H1 (cell line): Measurements from ENCODE around the gene KCTD2. TPM values are rescaled to one million over a fixed set of nuclear protein-coding genes. Genes with fewer than 3 reads are reported as not detected.

Experiments
- CEBPB ChIP-seq: IDR thresholded peaks from 2 replicates; pipeline ENCODE4 v1.6.1; 2012; ENCODE audit warnings: low read depth, low read length
- CTBP2 ChIP-seq: IDR thresholded peaks from 2 replicates; pipeline ENCODE4 v1.7.0; 2011; ENCODE audit warnings: borderline replicate concordance, mild to moderate bottlenecking, moderate library complexity, mixed read lengths, low read length; ENCODE audit not compliant: insufficient read depth, insufficient read length
- GABPA ChIP-seq: IDR thresholded peaks from 2 replicates; pipeline ENCODE4 v1.6.1; 2011; ENCODE audit warnings: mild to moderate bottlenecking, low read length, moderate library complexity, borderline replicate concordance; ENCODE audit not compliant: insufficient read depth
- JUN ChIP-seq: IDR thresholded peaks from 2 replicates; pipeline ENCODE4 v1.6.1; 2011; ENCODE audit warnings: low read depth, mild to moderate bottlenecking, improper control_type of control experiment, low read length
- RFX5 ChIP-seq: IDR thresholded peaks from 2 replicates; pipeline ENCODE4 v1.6.1; 2011; ENCODE audit warnings: low read depth, low read length, improper control_type of control experiment, borderline replicate concordance
- RXRA ChIP-seq: IDR thresholded peaks from 2 replicates; pipeline ENCODE4 v1.6.1; 2011; ENCODE audit warnings: low read depth, mild to moderate bottlenecking, low read length, moderate library complexity; ENCODE audit not compliant: insufficient read depth
- SIX5 ChIP-seq: IDR thresholded peaks from 2 replicates; pipeline ENCODE4 v1.6.1; 2011; ENCODE audit warnings: mild to moderate bottlenecking, low read depth, low read length
- polyA plus RNA-seq, 7 experiments: library from polyadenylated mRNA; depleted of rRNA in 3 of 7; stranded (reverse) in 5 of 7; unstranded in 2 of 7; fragments of >200 nt in 5 of 7; fragments of 200-250 nt in 2 of 7; gene quantifications; 1 replicate in 5 of 7; 2 replicates in 1 of 7; 4 replicates in 1 of 7; pipeline versions ENCODE4 v1.2.1 to v1.2.3, GENCODE V29; 2011 to 2013; ENCODE audit warnings: missing spikeins in 2 of 7, mixed read lengths in 2 of 7
- total RNA-seq: library from RNA; stranded (reverse); fragmentation: NEBNext Ultra II Directional; extraction: Animal tissue kit (Norgen Biotek cat#: 25700); gene quantifications from 2 replicates; pipeline ENCODE4 v1.2.1, GENCODE V29; 2021

KCTD2 gene
- total and polyA plus RNA-seq, 2 of the 8 experiments (the other 6 are each of a cell fraction or from before 2014, with no cell fraction given): 33.7 to 36.8 TPM

GRCh38 chr17:75067856-75068255, 20.8 kb downstream of the KCTD2 start (continued):
- TF ChIP-seq SIX5: no peak
- no peak for TF ChIP-seq CTBP2
- no peak for TF ChIP-seq GABPA
- no peak for TF ChIP-seq JUN
- no peak for TF ChIP-seq CEBPB
- no peak for TF ChIP-seq RFX5
- no peak for TF ChIP-seq RXRA
